GM10847 (cell line): ENCODE measurements around the gene FGFR2.

ENCODE experiments used
- POLR2A ChIP-seq: IDR thresholded peaks from 2 replicates; pipeline ENCODE4 v1.6.1; 2011; ENCODE audit not compliant: insufficient read length; ENCODE audit errors: extremely low read depth

FGFR2 gene

GRCh38 chr10:121510201-121510771 lies 88.0 kb downstream of the FGFR2 start:
- no peak for TF ChIP-seq POLR2A

DNA sequence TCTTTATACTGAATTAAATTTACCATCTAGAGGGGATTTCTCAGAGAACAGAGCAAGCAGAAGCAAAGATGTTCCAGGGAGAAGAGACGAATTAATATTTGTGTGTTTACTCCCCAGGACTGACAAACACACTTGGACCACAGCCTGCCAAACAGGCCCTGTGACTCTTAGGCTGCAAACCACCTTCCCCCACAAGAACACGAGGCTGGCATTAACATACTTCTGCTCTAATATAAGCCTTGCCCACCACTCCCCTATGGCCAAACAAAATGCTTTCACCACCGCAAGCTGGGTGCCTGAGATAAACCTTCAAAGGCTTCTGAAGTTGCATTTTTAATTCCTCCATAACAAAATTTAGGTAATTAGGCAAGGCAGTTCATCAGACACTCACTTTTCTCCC lies 88.4 kb downstream of the FGFR2 start:
- TF ChIP-seq POLR2A, result no peak

DNA sequence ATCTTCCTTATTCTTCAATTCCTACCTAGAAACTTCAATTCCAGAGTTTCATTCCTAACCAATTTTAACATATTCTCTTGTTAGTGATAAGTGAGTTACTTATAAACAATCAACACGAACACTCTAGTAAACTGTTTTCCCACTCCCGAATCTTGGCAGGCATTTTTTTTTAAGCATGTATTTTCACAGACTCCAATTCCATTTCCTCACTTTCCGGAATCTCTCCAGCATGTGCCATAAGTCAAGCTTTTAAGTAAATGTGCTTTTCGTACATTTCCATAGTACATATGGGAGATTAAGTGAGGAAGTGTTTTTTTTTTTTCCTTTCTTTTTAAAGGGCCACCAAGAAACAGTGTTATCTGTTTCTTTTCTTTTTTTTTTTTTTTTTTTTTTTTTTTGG lies 89.1 kb downstream of the FGFR2 start:
- no peak for TF ChIP-seq POLR2A

DNA sequence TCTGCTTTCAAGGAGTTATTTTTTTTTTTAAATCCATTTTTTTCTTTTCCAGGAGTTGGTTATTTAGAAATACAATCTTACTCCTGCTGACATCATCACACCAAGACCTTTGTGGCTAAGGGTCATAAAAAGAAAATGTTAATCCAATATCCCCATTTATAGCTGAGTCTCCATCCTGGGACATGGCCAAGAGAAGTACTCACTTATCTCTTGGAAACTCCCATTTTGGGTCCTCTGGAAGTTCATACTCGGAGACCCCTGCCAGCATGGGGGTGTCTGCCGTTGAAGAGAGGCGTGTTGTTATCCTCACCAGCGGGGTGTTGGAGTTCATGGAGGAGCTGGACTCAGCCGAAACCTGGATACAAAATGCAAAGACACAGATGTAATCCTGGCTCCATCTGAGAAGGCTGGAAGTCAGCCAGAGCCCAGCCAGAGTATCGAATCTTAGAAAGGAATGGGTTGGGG lies 94.6 kb downstream of the FGFR2 start:
- no peak for TF ChIP-seq POLR2A

DNA sequence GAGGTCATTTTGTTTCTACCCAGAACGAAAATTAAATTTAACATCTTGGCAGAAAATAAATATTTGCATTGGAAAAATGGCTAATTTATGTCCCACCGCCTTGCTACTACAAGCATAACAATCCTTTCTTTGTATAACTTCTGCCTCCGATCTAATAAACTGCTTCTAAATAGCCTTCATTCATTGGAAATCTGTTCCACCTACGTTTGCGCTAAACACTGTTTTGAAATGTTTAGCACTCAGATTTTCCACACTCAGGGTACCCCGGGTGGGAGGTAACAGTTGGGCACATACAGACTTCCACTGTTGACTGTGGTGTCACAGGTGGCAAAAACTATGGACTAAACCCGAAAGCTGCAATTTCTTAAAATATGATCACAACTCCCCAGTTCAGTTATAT lies 96.4 kb downstream of the FGFR2 start:
- TF ChIP-seq POLR2A, result no peak

- no peak for TF ChIP-seq POLR2A
Measured at GRCh38 chr10:121500701-121501332, 97.4 kb downstream of the FGFR2 start.

- TF ChIP-seq POLR2A, result no peak
Measured at GRCh38 chr10:121497513-121498470, 100.5 kb downstream of the FGFR2 start.

GRCh38 chr10:121495719-121496118 lies 102.5 kb downstream of the FGFR2 start:
- no peak for TF ChIP-seq POLR2A

DNA sequence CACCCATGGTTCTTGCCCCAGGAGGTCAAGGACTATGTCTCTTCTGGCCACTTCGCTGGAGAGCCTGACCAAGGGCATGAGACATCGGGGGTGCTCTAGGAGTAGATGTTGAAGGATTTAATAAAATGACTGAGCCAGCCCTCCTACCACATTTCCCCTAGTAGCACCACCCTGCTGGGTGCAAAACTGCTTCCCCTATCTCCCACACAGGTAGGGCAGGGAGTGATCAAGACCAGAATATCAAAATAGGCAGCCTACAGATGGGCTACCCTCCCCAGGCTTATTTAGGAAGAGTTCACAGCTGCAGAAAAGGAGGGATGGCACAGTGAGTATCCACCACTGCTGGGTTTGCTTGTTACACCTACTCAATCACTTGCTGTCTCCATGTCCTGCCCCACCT lies 103.9 kb downstream of the FGFR2 start:
- TF ChIP-seq POLR2A, result no peak

GRCh38 chr10:121493521-121493920 lies 104.7 kb downstream of the FGFR2 start:
- TF ChIP-seq POLR2A, result no peak

DNA sequence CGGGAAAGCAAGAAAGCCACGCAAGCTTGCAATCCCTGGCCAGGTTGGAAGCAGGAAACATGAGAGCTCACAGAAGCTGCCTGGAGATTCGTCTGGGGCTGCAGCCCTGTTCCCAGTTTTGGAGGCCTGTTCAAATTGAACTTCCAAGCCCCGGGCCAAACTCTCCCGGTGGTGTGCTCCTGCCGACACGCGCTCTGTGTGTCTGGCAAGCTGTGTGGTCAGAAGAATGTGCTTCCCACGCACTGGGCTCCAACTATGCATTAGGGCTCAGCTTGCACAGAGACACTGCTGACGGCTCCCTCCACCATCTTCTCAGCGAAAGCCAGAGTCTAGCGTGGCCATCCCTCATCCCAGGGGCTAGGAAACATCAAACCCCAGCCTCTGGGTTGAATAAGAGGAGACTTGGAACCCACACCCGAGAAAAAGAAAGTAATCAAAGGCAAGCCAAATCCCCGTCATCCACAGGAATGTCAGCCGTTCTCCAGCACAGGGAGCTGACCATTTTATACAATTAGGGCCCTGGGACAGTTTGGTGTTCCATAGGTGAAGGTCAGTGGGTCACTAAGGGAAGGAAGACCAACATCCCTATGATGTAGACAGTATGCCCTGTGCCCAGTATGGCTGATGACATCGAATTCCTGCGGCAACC lies 107.2 kb downstream of the FGFR2 start:
- no peak for TF ChIP-seq POLR2A

GRCh38 chr10:121485436-121486139 lies 112.7 kb downstream of the FGFR2 start:
- no peak for TF ChIP-seq POLR2A

GRCh38 chr10:121484816-121485215 lies 113.4 kb downstream of the FGFR2 start:
- no peak for TF ChIP-seq POLR2A

GRCh38 chr10:121484401-121484800 lies 113.8 kb downstream of the FGFR2 start:
- TF ChIP-seq POLR2A, result no peak

DNA sequence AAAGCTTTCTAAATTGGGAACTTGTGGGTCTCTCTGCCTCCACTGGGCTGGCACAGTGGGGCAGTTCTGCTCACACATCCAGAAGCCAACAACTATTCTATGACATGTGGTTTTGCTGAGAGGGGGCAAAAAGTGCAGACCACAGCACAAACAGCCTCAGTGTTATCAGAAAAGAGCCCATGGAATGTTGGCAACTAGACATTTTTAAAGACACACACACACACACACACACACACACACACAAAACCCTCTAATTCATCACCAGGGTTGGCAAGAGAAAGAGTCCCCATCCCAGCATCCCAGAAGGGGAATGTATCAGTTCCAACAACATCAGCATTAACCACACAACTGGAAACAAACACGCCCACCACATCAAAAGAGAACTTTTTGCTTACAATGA lies 117.1 kb downstream of the FGFR2 start:
- TF ChIP-seq POLR2A, result no peak

GRCh38 chr10:121478556-121478955 lies 119.7 kb downstream of the FGFR2 start:
- no peak for TF ChIP-seq POLR2A
